Measurements from ENCODE around the gene EFL1. TPM values are rescaled to one million over a fixed set of nuclear protein-coding genes. Genes with fewer than 3 reads are reported as not detected.

EFL1 gene
- total and polyA plus RNA-seq, 2 experiments from 2014 or later = 15.4 to 46.4 TPM

DNA sequence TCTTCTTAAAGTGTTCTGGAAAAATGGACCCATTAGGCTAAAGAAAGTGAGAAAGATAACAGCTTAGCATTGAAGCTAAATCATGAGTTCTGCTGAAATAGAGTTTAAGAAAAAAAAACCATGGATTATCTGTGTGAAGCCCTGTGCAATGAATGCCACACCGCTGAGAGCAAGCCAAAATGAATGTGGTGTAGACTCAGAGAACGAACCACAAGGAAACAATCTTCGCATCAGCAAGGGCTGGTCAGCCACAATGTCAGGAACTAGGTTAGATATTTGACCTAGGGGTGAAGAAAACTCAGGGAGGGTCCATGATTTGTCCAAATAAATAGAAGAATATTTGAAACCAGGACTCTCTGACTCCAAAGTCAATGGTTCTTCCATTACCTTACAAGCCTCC lies 125.3 kb downstream of the EFL1 start:
- H3F3A ChIP-seq (replicated peaks; ENCODE audit: low read depth) = no peaks in the 10 kb centered on the region; the same call in 1 of the 2 replicates
- H3K36me3 ChIP-seq (ENCODE audit: insufficient read depth) = peaks cover 15% of the 10 kb centered on the region
- H3K27me3 Mint-ChIP-seq (ENCODE audit: insufficient read depth, low read depth, poor library complexity) = no peaks in the 10 kb centered on the region

More for the DNA sequence above, 125.3 kb downstream of the EFL1 start:
- DNase-seq (ENCODE audit: low spot score) = no peak
- H3K9me2 ChIP-seq (ENCODE audit: insufficient read depth) = no peaks in the 10 kb centered on the region
- no peak overlapping the region for H3K27ac ChIP-seq (ENCODE audit: low read depth)
- no peak for TF ChIP-seq ZNF114 (CRISPR knock-in tag; IDR thresholded peaks at IDR 0.05)
- TF ChIP-seq CREB1 (CRISPR knock-in tag; IDR thresholded peaks at IDR 0.05; ENCODE audit: low read depth) = no peak
- TF ChIP-seq, protein P1, sequence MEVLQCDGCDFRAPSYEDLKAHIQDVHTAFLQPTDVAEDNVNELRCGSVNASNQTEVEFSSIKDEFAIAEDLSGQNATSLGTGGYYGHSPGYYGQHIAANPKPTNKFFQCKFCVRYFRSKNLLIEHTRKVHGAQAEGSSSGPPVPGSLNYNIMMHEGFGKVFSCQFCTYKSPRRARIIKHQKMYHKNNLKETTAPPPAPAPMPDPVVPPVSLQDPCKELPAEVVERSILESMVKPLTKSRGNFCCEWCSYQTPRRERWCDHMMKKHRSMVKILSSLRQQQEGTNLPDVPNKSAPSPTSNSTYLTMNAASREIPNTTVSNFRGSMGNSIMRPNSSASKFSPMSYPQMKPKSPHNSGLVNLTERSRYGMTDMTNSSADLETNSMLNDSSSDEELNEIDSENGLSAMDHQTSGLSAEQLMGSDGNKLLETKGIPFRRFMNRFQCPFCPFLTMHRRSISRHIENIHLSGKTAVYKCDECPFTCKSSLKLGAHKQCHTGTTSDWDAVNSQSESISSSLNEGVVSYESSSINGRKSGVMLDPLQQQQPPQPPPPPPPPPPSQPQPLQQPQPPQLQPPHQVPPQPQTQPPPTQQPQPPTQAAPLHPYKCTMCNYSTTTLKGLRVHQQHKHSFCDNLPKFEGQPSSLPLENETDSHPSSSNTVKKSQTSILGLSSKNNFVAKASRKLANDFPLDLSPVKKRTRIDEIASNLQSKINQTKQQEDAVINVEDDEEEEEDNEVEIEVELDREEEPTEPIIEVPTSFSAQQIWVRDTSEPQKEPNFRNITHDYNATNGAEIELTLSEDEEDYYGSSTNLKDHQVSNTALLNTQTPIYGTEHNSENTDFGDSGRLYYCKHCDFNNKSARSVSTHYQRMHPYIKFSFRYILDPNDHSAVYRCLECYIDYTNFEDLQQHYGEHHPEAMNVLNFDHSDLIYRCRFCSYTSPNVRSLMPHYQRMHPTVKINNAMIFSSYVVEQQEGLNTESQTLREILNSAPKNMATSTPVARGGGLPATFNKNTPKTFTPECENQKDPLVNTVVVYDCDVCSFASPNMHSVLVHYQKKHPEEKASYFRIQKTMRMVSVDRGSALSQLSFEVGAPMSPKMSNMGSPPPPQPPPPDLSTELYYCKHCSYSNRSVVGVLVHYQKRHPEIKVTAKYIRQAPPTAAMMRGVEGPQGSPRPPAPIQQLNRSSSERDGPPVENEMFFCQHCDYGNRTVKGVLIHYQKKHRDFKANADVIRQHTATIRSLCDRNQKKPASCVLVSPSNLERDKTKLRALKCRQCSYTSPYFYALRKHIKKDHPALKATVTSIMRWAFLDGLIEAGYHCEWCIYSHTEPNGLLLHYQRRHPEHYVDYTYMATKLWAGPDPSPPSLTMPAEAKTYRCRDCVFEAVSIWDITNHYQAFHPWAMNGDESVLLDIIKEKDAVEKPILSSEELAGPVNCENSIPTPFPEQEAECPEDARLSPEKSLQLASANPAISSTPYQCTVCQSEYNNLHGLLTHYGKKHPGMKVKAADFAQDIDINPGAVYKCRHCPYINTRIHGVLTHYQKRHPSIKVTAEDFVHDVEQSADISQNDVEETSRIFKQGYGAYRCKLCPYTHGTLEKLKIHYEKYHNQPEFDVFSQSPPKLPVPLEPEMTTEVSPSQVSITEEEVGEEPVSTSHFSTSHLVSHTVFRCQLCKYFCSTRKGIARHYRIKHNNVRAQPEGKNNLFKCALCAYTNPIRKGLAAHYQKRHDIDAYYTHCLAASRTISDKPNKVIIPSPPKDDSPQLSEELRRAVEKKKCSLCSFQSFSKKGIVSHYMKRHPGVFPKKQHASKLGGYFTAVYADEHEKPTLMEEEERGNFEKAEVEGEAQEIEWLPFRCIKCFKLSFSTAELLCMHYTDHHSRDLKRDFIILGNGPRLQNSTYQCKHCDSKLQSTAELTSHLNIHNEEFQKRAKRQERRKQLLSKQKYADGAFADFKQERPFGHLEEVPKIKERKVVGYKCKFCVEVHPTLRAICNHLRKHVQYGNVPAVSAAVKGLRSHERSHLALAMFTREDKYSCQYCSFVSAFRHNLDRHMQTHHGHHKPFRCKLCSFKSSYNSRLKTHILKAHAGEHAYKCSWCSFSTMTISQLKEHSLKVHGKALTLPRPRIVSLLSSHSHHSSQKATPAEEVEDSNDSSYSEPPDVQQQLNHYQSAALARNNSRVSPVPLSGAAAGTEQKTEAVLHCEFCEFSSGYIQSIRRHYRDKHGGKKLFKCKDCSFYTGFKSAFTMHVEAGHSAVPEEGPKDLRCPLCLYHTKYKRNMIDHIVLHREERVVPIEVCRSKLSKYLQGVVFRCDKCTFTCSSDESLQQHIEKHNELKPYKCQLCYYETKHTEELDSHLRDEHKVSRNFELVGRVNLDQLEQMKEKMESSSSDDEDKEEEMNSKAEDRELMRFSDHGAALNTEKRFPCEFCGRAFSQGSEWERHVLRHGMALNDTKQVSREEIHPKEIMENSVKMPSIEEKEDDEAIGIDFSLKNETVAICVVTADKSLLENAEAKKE (CRISPR knock-in tag; IDR thresholded peaks at IDR 0.05) = no peak
- H3K4me1 ChIP-seq (ENCODE audit: insufficient read depth) = no peaks in the 10 kb centered on the region
- Mint-ChIP-seq H3K4me3 (no peak overlapping the region), H3K27ac (no peak overlapping the region), H3K4me1 (peaks cover 4% of the 10 kb centered on the region; the same call in 2 of the 3 replicates), H3K36me3 (ENCODE audit: low read depth) (peaks cover 7% of the 10 kb centered on the region; the same call in 2 of the 3 replicates), H3K9me3 (no peaks in the 10 kb centered on the region)
- H4K20me1 ChIP-seq (replicated peaks; ENCODE audit: insufficient read depth) = no peaks in the 10 kb centered on the region
- H3K4me2 ChIP-seq = no peak overlapping the region
- ATAC-seq = no peak
- no peak overlapping the region for H2AFZ ChIP-seq
- no peaks in the 10 kb centered on the region for H3K27me3 ChIP-seq (ENCODE audit: insufficient read depth)
- H3K4me3 ChIP-seq = no peak overlapping the region
- H3K79me2 ChIP-seq (replicated peaks; ENCODE audit: insufficient read depth) = no peaks in the 10 kb centered on the region

Measured in GM23338 (cell line).